ENCODE measurements around the gene MALL. TPM values are rescaled to one million over a fixed set of nuclear protein-coding genes. Genes with fewer than 3 reads are reported as not detected.
"Not testable (repeated sequence)": the region's sequence is repeated elsewhere in the genome, so short reads cannot be mapped to it uniquely, and the experiment has no call there.

The MALL gene
- total and polyA plus RNA-seq, 2 experiments from 2014 or later: 0.21 TPM; not detected in 1

DNA sequence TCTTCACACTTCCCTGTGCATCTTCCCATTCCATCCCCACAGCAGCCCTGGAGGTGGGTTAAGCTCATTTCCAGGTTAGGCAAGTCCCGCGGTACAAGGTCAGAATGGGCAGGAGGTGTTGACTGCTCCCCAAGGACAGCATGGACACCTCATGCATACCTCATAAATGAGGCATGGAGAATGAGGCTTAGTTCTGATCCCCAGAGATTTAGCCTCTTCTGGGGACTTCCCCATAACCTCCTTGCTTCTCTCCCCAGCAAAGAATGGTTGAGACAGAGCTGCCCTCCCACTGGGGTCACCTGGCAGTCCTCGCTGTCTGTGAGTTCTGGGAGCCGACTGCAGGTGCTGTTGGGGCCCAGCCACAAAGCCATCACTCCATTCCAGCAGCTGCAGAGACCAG is 68.4 kb downstream of the MALL start:
- H3K4me3 ChIP-seq; H3K9me3 ChIP-seq (ENCODE audit: low read depth); H3K36me3 ChIP-seq; H3K27ac ChIP-seq; DNase-seq (ENCODE audit: low read depth in 1 of 2, low spot score in 1 of 2); H3K27me3 ChIP-seq; H3K4me1 ChIP-seq (ENCODE audit: low read depth): not testable (repeated sequence)

DNA sequence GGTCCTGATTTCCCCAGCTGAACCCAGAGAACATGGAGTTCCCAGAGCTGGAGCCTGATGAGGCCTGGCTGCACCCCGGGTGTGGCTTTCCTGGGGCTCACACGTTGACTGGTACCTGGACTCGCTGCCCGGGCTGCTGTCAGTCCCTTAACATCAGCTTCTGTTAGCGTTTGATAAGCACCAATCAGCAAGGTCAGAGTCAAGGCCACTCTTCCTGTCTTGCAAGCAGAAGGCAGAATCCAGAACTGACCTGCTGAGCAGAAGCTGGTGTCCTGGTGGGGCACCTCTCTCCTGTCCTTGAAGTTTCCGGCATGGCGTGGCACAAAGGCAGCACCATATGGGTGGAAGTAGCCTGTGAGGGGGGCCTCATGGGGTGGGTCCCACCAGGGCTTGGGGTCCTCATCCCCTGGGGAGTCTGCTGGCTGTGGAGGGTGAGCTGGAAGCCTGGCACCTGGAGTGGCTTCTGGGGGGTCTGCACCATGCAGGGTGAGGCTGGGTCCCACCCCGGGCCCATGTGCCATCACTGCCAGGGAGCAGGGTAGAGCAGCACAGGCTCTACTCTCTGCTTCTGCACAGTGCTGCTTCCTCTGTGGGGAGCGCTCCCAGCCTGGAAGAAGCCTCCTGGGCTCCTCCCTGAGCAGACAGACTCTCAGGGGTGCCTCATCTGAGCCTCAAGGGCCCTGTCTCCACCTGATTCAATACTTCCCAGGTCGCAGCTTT is 73.5 kb downstream of the MALL start:
- not testable (repeated sequence) for H3K36me3 ChIP-seq

DNA sequence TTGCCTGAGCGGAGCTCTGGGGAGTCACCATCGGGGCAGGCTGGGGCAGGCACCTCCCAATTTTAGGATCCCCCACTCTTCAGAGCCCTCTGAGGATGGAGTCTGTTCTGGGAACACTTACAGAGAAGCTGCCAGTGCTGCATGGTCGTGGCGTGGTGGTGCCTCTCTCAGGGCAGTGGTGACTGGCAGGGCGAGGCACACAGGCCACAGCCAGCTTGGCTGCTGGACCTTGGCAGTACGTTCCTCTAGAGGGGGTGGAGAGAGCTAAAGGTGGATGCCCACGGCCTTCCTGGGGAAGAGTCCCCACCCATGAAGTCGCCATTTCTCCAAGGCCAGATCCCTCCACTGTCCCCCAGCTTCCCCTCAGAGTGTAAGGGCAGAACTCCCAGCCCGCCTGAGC is 78.3 kb downstream of the MALL start:
- DNase-seq (ENCODE audit: low read depth in 1 of 2, low spot score in 1 of 2); H3K27me3 ChIP-seq; H3K9me3 ChIP-seq (ENCODE audit: low read depth); H3K4me3 ChIP-seq; H3K27ac ChIP-seq; H3K36me3 ChIP-seq; H3K4me1 ChIP-seq (ENCODE audit: low read depth): not testable (repeated sequence)

More for the DNA sequence above, 73.5 kb downstream of the MALL start:
- H3K27me3 ChIP-seq; H3K9me3 ChIP-seq (ENCODE audit: low read depth); DNase-seq (ENCODE audit: low read depth in 1 of 2, low spot score in 1 of 2); H3K27ac ChIP-seq; H3K4me1 ChIP-seq (ENCODE audit: low read depth); H3K4me3 ChIP-seq: not testable (repeated sequence)

GRCh38 chr2:110035384-110035783 is 80.2 kb downstream of the MALL start:
- not testable (repeated sequence) for H3K27me3 ChIP-seq; DNase-seq (ENCODE audit: low read depth in 1 of 2, low spot score in 1 of 2); H3K27ac ChIP-seq; H3K4me1 ChIP-seq (ENCODE audit: low read depth); H3K9me3 ChIP-seq (ENCODE audit: low read depth); H3K4me3 ChIP-seq; H3K36me3 ChIP-seq

GRCh38 chr2:110034935-110035334 is 80.7 kb downstream of the MALL start:
- DNase-seq (ENCODE audit: low read depth in 1 of 2, low spot score in 1 of 2); H3K27me3 ChIP-seq; H3K36me3 ChIP-seq; H3K4me1 ChIP-seq (ENCODE audit: low read depth); H3K27ac ChIP-seq; H3K9me3 ChIP-seq (ENCODE audit: low read depth); H3K4me3 ChIP-seq: not testable (repeated sequence)

Other genes with a start within 250 kb of the MALL start
- gene LIMS3, start 217.1 kb downstream of the MALL start, total RNA-seq: 1.2 and 4.3 TPM in 2 replicates
- 5.2 and 5.7 TPM in 2 replicates for gene LIMS3, start 217.1 kb downstream of the MALL start, polyA plus RNA-seq
- 5.8 and 6.2 TPM in 2 replicates for gene NPHP1, start 89.2 kb upstream of the MALL start, total RNA-seq
- gene NPHP1, start 89.2 kb upstream of the MALL start, polyA plus RNA-seq: 11.6 and 12.3 TPM in 2 replicates
- 65.7 and 84.2 TPM in 2 replicates for gene MTLN, start 96.7 kb upstream of the MALL start, total RNA-seq
- gene MTLN, start 96.7 kb upstream of the MALL start, polyA plus RNA-seq: 75.7 and 79.6 TPM in 2 replicates